Colonic mucosa (tissue), 4 donors: ENCODE data around the gene TMEM63C. TPM values are rescaled to one million over a fixed set of nuclear protein-coding genes. Genes with fewer than 3 reads are reported as not detected.
A peak's percentile ranks its signal among the peaks of the same experiment; 100 is the strongest.

Experiments used
- DNase-seq: peaks from one replicate; pipeline ENCODE4 v3.0.0-alpha.2; 2020
- H3K27ac ChIP-seq: fragments of 200-600 bp; one replicate; pipeline ENCODE4 v1.8.0; 2021
- H3K27me3 ChIP-seq: fragments of 200-600 bp; one replicate; pipeline ENCODE4 v1.8.0; 2021
- H3K36me3 ChIP-seq: fragments of 200-600 bp; one replicate; pipeline ENCODE4 v1.8.0; 2021
- H3K4me1 ChIP-seq: fragments of 200-600 bp; one replicate; pipeline ENCODE4 v1.8.0; 2021; ENCODE audit warnings: mild to moderate bottlenecking
- H3K4me3 ChIP-seq: fragments of 200-600 bp; one replicate; pipeline ENCODE4 v1.8.0; 2021
- H3K9ac ChIP-seq, 2 donors: one replicate each; pipeline ENCODE4 v1.7.0; 2013; ENCODE audit warnings: control low read depth in 2 of 2, low read depth in 2 of 2, low read length in 2 of 2
- H3K9me3 ChIP-seq: fragments of 200-600 bp; one replicate; pipeline ENCODE4 v1.8.0; 2021
- CTCF ChIP-seq: fragments of 200-600 bp; IDR thresholded peaks from one replicate; pipeline ENCODE4 v1.8.0; 2022; ENCODE audit warnings: antibody characterized with exemption, mild to moderate bottlenecking
- intact Hi-C: fragments of 100-400 bp; cut with DNase I; formaldehyde crosslinking; loops from one replicate; pipeline ENCODE4 v1.14.1; 2022
- total RNA-seq, 2 donors: library from RNA; stranded (reverse); fragmentation: NEBNext Ultra II Directional in 1 of 2; extraction: Animal tissue kit (Norgen Biotek cat#: 25700) in 1 of 2; gene quantifications; one replicate each; pipeline ENCODE4 v1.2.1, GENCODE V29; 2021
- donor health status: healthy.
- donor health status: DM: no; HTN: no; CAD: no.
- donor health status: DM: no; HTN: no; CAD: no.

TMEM63C gene
- total RNA-seq, 2 donors from 2014 or later, result 5.9 to 13.2 TPM

- no peak for DNase-seq
- H3K27me3 ChIP-seq, result no peaks in the 10 kb centered on the region
- intact Hi-C loops, result loop anchor here (5.0 kb wide), 1 partner anchor 60 kb away; no protein-coding TSS in a partner anchor
Measured at GRCh38 chr14:77212097-77212870, 30.7 kb downstream of the TMEM63C start.

GRCh38 chr14:77212943-77213678 lies 31.5 kb downstream of the TMEM63C start:
- Histone ChIP-seq H3K36me3 (no peaks in the 10 kb centered on the region), H3K4me3 (no peak overlapping the region), H3K4me1 (no peaks in the 10 kb centered on the region), H3K27ac (no peak overlapping the region), H3K27me3 (no peaks in the 10 kb centered on the region), H3K9me3 (no peaks in the 10 kb centered on the region), H3K9ac (no peak overlapping the region)
- peak; percentile 49 for DNase-seq
- intact Hi-C loops, result loop anchor here (5.0 kb wide), 1 partner anchor 61 kb away; no protein-coding TSS in a partner anchor
- peak; percentile 61 for TF ChIP-seq CTCF

More at GRCh38 chr14:77212097-77212870, 30.7 kb downstream of the TMEM63C start:
- H3K9me3 ChIP-seq, result no peaks in the 10 kb centered on the region
- no peaks in the 10 kb centered on the region for H3K4me1 ChIP-seq
- no peak overlapping the region for H3K4me3 ChIP-seq
- H3K27ac ChIP-seq, result no peak overlapping the region
- TF ChIP-seq CTCF, result no peak
- no peaks in the 10 kb centered on the region for H3K36me3 ChIP-seq
- no peak overlapping the region for H3K9ac ChIP-seq

- Histone ChIP-seq H3K36me3 (no peaks in the 10 kb centered on the region), H3K9me3 (no peaks in the 10 kb centered on the region), H3K27ac (no peak overlapping the region), H3K9ac (no peak overlapping the region), H3K4me1 (no peaks in the 10 kb centered on the region), H3K27me3 (no peaks in the 10 kb centered on the region), H3K4me3 (no peak overlapping the region)
- DNase-seq, result no peak
- intact Hi-C loops, result loop anchor here (5.0 kb wide), 1 partner anchor 61 kb away; no protein-coding TSS in a partner anchor
- no peak for TF ChIP-seq CTCF
Measured at GRCh38 chr14:77213679-77214016, 32.0 kb downstream of the TMEM63C start.

- H3K27me3 ChIP-seq, result no peaks in the 10 kb centered on the region
- no peak overlapping the region for H3K4me3 ChIP-seq
- TF ChIP-seq CTCF, result no peak
- H3K9ac ChIP-seq, result no peak overlapping the region
- H3K36me3 ChIP-seq, result no peaks in the 10 kb centered on the region
- intact Hi-C loops, result loop anchor here (5.0 kb wide), 1 partner anchor 62 kb away; no protein-coding TSS in a partner anchor
- no peaks in the 10 kb centered on the region for H3K4me1 ChIP-seq
- DNase-seq, result no peak
- no peak overlapping the region for H3K27ac ChIP-seq
- no peaks in the 10 kb centered on the region for H3K9me3 ChIP-seq
Measured at GRCh38 chr14:77214216-77214615, 32.6 kb downstream of the TMEM63C start.

GRCh38 chr14:77217551-77217950 lies 36.0 kb downstream of the TMEM63C start:
- Histone ChIP-seq H3K9me3 (no peaks in the 10 kb centered on the region), H3K27ac (no peak overlapping the region), H3K36me3 (no peaks in the 10 kb centered on the region), H3K27me3 (no peaks in the 10 kb centered on the region), H3K4me1 (no peaks in the 10 kb centered on the region), H3K4me3 (no peak overlapping the region), H3K9ac (no peak overlapping the region)
- no peak for DNase-seq
- TF ChIP-seq CTCF, result no peak
- intact Hi-C loops, result no loop called here
